ENCODE data around the gene LIN7B.

LIN7B gene, protein sequence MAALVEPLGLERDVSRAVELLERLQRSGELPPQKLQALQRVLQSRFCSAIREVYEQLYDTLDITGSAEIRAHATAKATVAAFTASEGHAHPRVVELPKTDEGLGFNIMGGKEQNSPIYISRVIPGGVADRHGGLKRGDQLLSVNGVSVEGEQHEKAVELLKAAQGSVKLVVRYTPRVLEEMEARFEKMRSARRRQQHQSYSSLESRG

DNA sequence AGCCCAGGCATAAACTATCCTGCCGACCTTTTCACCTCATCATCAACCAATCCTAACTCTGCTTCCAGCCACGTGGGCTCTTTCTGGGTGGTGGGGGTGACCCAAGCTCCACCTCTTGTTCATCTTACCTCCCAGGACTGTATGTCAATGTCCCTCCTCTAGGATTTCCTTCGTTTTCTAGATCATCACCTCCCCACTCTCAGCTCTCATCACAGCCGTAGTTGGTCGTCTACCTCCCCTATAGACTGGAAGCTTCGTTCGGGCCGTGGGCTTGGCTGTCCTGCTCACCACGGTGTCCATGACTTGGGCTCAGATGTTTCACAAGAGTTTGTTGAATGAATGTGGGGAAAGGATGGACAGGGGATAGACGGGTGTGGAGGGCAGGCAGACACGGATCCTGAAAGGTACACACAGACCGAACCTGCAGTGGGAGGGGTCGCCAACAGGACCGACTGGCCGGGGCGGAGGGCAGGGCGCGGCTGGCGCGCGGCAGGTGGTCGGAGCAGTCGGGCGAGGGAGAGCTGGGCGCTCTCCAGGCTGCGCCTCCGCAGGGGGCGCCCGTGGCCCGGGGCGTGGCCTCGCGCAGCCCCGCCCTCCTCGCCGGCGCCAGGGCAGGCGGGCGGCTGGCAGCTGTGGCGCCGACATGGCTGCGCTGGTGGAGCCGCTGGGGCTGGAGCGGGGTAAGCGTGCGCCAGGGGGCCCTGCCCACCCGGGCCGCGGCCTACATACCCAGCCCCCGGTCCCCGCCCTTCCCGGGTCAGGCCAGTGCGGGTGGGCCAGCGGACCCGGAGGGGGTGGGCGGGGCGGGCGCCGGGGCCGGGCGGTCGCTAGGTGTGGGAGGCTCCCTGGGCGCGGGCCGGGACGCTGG is at the start of gene LIN7B:
LIN7B (plus strand) TSS at position 609 of the 868 bp plus-strand sequence; CDS start at position 644, 35 bp downstream.
- peak; percentile 88 for DNase-seq

GRCh38 chr19:49064768-49065611 is 49.2 kb upstream of the LIN7B start, which contains the start of gene NTF4:
Gene NTF4 (minus strand): TSS chr19:49064818. CDS start chr19:49061997, 2,821 bp downstream.
- DNase-seq = peak; percentile 52

GRCh38 chr19:49065905-49066512 is 48.2 kb upstream of the LIN7B start:
- no peak for DNase-seq

GRCh38 chr19:49067554-49067953 is 46.6 kb upstream of the LIN7B start:
- DNase-seq = no peak

GRCh38 chr19:49069026-49069425 is 45.1 kb upstream of the LIN7B start:
- no peak for DNase-seq

DNA sequence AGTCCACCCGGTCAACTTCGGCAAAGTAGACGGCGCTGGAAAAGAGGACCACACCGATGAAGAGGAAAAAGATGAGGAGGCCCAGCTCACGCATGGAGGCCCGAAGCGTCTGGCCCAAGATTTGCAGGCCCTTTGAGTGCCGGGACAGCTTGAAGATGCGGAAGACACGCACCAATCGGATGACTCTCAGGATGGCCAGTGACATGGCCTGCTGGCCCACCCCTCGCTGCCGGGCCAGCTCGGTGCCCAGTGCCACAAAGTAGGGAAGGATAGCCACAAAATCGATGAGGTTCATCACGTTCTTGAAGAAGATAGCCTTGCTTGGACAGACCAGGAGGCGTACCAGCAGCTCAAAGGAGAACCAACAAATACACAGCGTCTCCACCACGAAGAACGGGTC is 43.8 kb upstream of the LIN7B start:
- DNase-seq = no peak

DNA sequence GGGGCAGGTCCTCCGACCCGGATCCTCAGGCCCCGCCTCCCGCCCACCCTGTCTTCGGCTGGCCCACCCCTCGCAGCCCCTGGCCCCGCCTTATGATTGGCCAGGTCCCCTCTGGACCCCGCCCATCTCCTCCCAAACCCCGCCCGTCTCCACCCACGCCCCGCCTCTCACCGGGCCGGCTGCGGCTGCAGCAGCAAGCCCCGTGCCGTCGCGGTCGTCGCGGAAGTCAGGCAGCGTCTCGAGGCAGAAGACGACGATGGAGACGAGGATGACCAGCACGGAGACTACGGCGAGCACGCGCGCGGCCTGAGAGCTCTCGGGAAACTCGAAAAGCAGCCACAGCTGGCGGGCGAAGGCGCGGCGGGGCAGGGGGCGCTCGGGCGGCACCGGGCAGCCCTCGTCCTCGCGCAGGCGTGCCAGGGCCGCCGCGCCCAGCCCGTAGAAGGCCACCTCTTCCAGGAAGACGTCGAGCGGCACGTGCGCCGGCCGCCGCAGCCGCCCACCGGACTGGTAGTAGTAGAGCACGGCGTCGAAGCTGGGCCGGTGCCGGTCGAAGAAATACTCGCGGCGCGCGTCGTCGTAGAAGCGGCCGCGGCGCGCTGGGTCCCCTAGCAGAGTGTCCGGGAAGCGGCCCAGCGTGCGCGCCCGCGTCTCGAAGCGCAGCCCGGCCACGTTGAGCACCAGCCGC is 42.2 kb upstream of the LIN7B start:
- DNase-seq = no peak

GRCh38 chr19:49073514-49074378 is 40.4 kb upstream of the LIN7B start:
- DNase-seq = peak; percentile 61

DNA sequence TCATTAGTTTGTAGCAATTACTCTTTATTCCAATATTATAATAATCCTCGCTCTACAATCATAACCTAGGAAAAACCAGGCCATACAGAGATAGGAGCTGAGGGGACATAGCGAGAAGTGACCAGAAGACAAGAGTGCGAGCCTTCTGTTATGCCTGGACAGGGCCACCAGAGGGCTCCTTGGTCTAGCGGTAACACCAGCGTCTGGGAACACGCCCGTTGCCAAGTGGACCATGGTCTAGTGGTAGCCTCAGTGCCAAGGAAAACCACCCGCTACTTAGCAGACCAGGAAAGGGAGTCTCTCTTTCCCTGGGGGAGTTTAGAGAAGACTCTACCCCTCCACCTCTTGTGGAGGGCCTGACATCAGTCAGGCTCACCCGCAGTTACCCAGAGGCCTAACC is 39.3 kb upstream of the LIN7B start:
- DNase-seq = peak; percentile 68

- no peak for DNase-seq
Measured at GRCh38 chr19:49080392-49080791, 33.8 kb upstream of the LIN7B start.

DNA sequence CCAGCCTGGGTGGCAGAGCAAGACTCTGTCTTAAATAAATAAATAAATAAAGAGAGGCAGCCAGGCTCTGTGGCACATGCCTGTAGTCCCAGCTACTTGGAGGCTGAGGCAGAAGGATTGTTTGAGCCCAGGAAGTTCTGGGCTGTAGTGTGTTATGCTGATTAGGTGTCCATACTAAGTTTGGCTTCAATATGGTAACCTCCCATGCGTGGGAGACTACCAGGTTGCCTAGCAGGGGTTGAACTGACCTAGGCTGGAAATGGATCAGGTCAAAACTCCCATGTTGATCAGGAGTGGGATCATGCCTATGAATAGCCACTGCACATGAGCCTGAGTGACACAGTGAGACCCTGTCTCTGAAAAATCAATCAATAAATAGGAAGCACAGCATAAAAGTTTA is 32.9 kb upstream of the LIN7B start:
- no peak for DNase-seq

GRCh38 chr19:49084206-49085019 is 29.8 kb upstream of the LIN7B start:
- peak; percentile 53 for DNase-seq

DNA sequence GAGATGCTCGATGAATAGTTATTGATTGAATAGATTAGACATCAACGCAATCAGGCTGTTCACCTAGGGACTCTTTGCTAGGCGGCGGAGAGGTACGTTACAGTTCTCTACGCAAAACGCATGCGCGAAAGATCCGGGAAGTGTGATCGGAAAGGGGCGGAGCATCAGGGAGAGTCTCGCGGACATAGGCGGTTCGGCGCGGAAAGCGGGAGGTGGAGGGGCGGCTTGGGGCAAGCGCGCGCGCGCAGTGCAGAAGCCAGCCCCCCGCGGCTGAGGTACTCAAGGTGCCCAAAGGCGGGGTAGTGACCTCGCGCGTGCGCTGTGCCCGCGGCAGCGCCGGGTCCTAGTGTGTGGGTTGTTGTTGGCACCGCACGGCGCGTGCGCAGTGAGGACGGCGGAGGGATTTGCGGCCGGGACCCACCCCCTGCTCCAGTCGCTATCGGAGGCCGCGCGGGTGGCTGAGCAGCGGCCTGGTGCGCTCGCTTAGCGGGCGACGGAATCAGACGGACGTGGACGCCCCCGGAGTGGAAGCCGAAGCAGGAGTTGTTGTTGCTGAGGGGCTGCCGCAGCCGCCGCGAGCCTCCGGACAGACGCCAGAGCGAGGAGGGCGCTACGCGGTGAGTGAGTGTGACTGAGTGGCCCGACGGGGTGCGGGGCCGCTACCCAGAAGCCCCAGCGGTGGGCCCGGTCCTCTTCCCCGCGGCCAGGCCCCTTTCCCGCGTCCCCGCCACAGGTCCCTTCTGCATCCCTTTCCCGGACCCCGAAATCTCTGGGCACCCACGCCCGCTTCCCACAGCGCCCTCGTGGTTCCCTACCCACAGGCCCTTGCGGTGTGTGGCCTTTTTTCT is 28.9 kb upstream of the LIN7B start, which contains the start of gene SNRNP70:
SNRNP70 (plus strand) TSS at position 432 of the 848 bp plus-strand sequence. CDS start 964 bp downstream, outside the sequence.
- DNase-seq = peak; percentile 100

DNA sequence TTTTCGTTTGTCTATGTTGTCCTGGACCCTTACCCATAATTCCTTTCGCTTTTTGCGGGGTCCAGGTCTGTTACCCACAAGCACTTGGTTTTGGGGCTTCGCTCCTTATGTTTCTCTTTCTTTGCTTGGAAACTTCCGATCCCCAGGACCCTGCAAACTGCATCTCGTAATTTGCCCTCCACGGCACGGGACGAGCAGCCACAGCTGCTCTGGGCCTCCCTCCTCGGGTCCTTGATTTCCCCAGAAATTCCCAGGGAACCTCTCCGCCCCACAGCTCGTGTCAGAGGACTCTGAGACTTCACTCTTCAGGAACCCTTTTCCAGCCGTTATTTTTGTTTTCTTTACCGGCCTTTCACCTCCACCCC is 28.3 kb upstream of the LIN7B start:
- no peak for DNase-seq

DNA sequence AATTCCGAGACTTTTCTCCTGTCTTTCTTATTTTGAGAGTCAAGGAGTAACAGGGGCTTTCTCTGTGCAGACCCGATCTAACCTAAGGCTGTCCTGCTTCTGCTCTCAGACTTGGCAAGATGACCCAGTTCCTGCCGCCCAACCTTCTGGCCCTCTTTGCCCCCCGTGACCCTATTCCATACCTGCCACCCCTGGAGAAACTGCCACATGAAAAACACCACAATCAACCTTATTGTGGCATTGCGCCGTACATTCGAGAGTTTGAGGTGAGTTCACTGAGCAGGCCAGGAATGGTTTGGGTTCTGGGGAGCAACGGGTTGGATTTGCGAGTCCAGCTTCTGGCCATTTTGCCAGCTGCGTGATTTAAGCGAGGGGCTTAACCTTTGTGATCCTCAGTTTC is 27.9 kb upstream of the LIN7B start:
- DNase-seq = no peak

DNA sequence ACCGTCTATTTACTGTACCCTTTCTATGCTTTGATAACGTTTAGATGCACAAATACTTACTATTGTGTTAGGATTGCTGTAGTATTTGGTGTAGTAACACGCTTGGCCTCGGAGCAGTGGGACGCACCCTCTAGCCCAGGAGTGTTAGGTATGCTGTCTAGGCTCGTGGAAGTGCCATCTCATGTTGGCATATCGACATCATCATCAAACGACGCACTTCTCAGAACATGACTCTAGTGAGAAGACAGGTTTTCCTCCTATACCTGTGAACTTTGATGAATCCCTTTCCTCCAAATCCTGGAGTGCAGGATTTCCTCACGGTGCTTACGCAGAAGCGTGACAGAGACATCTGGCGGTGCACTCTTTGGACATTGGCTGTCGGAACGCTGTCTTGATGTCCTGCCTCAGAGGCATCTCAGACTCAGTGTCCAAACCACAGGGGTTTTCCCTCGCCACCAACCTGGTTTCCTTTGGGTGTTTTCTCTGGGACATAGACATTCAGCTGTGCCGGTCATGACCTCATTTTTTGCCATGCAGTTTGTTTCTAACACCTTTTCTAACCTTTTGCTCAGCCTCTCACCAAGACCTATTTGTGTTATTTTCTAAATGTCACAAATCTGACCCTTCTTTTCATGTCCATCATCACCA is 22.7 kb upstream of the LIN7B start:
- DNase-seq = no peak

DNA sequence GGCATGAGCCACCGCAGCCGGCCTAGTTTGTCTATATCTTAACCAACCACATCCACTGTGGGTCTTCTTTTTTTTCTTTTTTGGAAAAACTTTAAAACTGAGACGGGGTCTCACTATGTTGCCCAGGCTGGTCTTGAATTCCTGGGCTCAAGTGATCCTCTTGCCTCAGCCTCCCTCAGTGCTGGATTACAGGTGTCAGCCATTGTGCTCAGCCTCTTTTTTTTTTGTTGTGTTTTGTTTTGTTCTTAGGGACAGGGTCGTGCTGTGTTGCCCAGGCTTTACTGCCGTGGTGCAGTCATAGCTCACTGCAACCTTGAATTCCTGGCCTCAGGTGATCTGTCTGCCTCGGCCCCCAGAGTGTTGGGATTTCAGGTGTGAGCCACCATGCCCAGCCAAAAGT is 21.5 kb upstream of the LIN7B start:
- no peak for DNase-seq
